SKM-1 (cell line): Measurements from ENCODE around the gene NBPF4.
"Not testable (repeated sequence)": the region's sequence is repeated elsewhere in the genome, so short reads cannot be mapped to it uniquely, and the experiment has no call there.

Experiments
- DNase-seq: peaks from one replicate; lab custom pipeline; 2025; ENCODE audit not compliant: unreplicated experiment; lab: John Stamatoyannopoulos, UW

Gene NBPF4, protein sequence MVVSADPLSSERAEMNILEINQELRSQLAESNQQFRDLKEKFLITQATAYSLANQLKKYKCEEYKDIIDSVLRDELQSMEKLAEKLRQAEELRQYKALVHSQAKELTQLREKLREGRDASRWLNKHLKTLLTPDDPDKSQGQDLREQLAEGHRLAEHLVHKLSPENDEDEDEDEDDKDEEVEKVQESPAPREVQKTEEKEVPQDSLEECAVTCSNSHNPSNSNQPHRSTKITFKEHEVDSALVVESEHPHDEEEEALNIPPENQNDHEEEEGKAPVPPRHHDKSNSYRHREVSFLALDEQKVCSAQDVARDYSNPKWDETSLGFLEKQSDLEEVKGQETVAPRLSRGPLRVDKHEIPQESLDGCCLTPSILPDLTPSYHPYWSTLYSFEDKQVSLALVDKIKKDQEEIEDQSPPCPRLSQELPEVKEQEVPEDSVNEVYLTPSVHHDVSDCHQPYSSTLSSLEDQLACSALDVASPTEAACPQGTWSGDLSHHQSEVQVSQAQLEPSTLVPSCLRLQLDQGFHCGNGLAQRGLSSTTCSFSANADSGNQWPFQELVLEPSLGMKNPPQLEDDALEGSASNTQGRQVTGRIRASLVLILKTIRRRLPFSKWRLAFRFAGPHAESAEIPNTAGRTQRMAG

DNA sequence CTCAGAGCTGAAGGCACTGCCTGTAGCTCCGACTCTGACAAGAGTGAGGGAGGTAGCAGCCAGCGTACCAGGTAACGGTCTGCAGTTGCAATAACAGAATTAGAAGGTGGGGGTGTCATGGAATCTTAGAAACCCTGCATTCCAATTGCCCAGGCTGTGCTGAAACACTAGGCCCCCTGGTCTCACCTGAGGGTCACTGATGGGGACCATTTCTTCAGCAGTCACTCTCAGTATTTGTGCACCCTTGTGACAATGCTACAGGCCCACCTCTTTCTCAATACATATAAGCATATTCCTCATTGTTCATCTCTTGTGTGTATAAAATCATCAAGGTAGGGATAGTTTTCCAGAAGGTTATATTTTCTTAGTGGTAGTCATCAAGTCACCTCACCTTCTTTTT, at the start of gene NBPF4:
NBPF4 (minus strand) TSS at position 101 of the 400 bp plus-strand sequence. CDS start 315 bp downstream, outside the sequence.
- not testable (repeated sequence) for DNase-seq

DNA sequence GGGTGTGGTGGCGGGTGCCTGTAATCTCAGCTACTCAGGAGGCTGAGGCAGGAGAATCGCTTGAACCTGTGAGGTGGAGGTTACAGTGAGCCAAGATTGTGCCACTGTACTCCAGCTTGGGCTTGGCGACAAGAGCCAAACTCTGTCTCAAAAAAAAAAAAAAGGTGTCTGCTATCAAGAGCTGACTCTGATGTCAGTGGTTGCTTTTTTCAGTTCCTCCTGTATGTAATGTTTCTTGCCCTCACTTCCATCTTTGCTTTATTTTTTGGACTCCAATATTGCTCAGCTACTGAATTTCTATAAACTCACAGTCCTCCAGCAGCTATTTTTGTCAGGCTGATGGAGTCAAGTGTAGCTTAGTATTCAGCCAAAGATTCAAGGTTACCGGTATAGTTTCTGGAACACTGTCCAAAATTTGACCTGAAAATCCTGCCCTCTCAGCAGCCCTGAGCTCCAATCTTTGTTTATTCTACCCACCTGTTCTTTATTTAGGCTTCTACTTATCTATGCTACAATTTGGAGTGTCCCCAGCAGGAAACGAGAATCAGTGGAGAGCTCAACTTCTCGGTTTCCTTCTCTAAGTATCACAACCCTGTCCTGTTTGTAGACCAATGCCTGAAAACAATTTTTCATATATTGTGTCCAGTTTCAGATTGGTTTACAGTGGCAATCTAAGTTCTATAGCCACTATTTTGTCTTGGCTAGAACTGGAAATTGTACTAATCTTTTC, 38.8 kb upstream of the NBPF4 start:
- not testable (repeated sequence) for DNase-seq

DNA sequence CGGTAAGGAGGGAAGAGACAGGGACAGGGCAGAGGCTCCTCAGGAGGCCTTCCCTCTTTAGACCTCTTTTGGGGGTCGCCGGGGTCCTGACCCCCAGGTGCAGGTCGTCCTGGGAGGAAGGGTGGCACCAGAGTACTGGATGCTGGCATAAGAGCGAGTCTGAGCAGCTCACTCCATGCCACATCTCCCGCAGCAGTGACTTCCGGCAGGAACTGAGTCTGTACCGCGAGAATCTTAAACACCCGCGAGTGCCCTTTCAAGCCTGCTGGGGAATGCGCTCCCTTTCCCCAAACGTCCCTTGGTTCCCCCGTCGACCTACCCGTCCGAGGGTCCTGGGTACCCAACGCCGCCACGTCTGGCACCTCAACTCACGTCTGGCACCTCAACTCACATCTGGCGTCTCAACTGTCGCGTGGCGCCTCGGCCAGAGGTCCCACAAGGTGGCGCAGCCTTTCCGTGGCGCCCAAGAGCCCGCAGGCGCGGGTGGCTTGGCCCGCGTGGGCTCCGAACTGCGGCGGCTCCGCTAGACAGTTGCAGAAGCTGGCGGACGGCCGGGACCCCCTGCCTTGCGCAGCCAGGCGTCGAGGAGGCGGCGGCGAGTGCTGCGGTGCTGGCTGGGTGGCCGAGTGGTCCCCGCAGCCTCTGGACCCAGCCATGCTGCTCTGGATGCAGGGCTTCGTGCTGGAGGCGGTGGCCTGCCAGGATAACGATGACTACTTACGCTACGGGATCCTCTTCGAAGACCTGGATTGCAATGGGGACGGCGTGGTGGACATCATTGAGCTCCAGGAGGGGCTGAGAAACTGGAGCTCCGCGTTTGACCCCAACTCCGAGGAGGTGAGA, 28.8 kb upstream of the NBPF4 start:
- not testable (repeated sequence) for DNase-seq

DNA sequence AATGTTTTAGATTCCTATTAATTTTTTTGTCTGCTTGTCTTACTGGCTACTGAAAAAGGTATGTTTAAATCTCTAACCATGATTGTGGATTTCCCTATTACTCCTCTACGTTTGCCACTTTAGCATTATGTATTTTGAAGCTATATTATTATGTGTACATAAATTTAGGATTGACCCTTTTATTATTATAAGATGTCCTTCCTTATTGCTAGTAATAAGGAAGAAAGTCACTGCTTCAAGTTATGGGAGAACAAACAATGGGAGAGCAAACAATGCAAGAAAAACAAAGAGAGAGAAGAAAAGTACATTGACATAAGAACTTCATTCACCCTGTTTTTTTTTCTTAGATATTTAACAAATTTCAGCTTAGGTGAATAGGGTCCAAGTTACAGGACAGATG, 23.2 kb upstream of the NBPF4 start:
- not testable (repeated sequence) for DNase-seq

DNA sequence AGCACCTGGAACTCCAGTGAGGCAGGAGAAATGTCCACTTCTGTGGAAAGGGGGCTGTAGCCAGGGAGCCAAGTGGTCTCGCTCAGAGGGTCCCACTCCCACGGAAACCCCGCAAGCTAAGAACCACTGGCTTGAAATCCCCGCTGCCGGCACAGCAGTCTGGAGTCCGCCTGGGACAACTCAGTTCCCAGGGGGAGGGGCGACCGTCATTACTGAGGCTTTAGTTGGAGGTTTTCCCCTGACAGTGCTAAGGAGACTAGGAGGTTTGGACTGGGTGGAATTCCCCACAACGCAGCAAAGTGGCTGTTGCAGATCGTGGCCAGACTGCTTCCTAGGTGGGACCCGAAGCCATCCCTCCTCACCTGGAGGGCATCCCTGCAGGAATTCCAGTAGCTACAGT, 18.1 kb upstream of the NBPF4 start:
- DNase-seq, result not testable (repeated sequence)

DNA sequence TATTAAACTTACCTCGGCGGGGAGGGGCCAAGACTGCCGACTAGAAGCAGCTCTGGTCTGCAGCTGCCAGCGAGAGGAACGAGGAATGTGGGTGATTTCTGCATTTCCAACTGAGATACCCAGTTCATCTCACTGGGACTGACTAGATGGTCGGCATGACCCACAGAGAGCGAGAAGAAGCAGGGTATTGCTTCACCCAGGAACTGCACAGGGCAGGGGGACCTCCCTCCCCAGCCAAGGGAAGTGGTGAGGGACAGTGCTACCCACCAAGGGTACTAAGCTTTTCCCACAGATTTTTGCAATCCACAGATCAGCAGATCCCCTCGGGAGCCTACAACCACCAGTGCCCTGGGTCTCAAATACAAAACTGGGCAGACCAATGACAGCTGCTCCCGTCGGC, 17.6 kb upstream of the NBPF4 start:
- not testable (repeated sequence) for DNase-seq

DNA sequence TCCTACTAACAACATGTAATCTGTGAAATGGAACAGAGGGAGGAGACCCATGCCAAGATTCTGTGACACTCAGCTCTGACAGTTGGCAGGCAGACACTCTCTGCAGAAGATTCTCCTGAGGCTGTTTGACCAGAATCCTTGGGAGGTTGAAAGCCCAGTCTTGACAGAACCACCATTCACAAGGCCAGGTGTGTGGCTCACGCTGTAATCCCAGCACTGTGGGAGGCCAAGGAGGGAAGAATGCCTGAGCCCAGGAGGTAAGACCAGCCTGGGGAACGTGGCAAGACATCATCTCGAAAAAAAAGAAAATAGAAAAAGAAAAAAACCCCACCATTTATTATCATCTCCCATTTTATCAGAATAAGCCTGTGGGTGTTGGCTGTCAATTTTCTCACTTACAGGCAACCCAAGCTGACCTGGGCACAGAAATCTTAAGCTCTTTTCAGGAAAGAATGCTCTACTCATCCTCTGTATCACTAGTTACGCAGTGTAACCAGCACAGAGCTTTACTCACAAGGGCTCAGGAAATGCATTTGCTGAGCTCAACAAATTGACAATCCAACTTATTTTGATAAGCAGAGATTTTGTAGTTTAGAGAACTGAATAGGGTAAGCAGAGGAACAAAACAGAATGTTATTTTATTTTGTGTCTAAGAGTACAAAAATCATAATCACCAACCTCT, 16.8 kb upstream of the NBPF4 start:
- DNase-seq, result not testable (repeated sequence)

DNA sequence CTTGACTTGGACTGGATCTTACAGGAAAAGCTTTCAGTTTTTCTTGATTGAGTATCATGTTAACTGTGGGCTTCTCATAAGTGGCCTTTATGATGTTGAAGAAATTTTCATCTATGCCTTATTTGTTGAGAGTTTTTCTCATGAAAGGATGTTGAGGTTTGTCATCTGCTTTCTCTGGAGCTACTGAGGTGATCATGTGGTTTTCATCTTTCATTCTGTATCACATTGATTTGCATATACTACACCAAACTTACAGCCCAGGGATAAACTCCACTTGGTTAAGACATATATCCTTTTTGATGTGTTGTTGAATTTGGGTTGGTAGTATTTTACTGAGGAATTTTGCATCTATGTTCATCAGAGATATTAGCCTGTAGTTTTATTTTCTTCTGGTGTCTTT, 11.6 kb upstream of the NBPF4 start:
- DNase-seq, result not testable (repeated sequence)

DNA sequence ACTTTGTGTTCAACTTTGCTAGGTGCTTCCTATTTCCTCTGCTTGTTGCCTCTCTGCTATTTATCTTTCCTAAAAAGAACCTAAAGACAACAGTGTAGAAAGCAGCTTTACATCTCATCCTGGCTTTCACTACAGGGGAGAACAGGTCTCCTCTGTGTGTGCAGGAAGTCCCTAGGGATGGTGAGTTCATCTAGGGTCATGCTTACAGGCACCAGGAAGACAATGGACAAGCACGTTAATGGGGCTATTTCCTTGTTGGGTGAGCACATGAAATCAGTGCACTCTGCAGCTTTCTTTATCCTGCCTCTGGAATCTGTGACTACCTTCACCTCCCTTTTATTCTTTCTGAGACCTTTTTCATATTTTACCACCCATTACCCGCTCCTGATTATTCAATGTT, 4.5 kb downstream of the NBPF4 start:
- DNase-seq, result not testable (repeated sequence)

DNA sequence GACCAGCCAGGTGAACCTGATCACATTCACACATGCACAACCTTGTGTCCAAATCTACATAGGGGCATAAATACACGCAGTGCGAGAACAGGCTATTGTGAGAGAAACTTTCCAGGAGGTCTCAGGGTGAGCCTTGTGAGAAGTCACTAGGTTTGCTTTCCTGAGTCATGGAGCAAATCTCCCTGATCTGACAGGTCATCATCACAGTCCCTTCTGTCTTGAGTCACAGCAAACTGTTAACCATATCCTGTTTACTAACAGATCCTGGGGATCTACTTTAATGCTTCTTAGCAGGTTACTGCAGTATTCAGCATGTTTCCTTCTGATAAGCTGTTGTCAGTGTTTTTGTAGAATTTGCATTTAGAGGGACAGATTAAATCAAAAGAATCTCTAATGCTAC, 8.6 kb downstream of the NBPF4 start:
- not testable (repeated sequence) for DNase-seq

DNA sequence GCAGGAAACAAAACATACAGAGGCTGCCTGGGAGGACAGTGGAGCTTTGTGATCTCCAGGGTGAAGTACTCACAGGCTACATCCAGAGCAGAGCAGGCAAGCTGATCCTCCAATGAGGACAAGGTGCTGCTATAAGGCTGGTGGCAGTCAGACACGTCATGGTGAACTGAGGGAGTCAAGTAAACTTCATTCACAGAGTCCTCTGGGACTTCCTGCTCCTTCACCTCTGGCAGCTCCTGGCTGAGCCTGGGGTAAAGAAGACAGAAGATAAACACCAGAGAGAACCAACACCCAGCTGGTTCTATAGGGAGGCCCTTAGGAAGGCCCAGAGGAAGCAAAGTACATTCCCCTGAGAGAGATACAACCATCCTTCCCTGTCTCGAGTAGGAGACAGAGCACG, 11.7 kb downstream of the NBPF4 start:
- DNase-seq, result not testable (repeated sequence)

DNA sequence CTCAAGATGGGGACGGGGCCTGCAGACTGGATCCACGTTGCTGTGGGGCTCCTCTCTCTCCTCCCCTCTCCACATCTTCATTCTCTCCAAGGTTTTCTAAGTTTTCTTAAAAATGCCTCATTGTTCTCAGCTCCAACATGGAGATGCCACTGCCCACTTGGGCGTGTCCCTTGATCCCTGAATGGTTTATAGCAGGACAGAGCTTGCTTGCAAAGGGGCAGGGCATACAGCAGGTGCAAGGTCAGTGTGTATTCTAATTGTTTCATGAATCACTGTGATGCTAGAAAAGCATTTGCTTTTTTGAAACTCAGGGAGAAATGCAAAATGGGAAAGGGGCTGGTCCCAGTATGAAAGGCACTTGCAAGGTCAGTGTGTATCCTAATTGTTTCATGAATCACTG, 13.9 kb downstream of the NBPF4 start:
- not testable (repeated sequence) for DNase-seq

DNA sequence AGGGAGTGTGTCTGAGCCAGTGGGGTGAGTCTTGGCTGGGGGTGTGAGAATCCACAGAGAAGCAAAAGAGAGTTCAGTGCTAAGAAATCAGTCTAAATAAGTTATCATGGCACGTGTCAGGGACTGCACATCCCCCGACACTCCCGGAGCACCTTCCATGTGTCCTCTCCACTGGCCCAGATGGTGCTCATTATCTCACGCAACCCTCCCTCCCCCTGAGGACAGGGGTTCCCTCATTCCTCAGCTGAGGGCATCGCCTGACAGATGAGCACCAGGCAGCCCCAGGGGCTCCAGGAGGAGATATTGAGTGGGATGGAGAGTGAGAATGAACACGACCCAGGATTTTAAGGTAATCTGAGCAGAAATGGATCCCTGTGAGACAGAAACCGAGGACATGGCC, 16.1 kb downstream of the NBPF4 start:
- not testable (repeated sequence) for DNase-seq

DNA sequence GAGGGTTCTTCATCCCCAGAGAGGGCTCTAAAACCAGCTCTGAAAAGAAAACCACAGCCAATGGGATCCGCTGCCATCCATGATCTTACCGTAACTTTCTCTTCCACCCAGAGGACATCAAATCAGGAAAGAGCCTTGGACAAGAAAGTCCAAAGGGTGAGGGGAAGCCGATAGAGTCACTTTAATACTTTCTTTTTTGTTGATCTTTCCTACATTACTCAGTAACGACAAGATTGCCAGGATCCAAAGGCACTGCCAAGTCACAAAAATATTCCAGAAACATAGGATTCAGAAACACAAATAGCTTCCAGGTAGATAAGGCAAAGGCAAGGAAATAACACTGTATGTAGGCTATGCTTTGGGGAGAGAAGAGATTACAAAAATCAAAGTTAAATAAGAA, 17.0 kb downstream of the NBPF4 start:
- not testable (repeated sequence) for DNase-seq

DNA sequence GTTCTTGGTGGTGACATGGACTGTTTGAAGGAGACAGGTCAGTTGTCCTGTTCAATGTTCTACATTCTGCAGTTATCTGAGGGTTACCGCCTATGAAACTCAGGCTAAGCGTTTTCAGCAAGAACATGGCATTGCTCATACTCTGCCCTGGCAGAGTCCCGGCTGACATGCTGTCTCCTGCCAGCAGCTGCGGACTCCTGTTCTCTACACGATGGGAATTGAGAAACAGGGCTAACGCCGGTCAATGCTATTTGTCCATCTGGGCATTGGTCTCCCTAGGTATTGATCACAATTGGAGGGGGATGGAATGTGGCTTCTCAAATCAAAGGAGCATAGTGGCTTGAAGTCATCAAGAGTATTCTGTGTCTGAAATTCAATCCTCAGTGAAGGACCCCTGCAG, 20.6 kb downstream of the NBPF4 start:
- not testable (repeated sequence) for DNase-seq

DNA sequence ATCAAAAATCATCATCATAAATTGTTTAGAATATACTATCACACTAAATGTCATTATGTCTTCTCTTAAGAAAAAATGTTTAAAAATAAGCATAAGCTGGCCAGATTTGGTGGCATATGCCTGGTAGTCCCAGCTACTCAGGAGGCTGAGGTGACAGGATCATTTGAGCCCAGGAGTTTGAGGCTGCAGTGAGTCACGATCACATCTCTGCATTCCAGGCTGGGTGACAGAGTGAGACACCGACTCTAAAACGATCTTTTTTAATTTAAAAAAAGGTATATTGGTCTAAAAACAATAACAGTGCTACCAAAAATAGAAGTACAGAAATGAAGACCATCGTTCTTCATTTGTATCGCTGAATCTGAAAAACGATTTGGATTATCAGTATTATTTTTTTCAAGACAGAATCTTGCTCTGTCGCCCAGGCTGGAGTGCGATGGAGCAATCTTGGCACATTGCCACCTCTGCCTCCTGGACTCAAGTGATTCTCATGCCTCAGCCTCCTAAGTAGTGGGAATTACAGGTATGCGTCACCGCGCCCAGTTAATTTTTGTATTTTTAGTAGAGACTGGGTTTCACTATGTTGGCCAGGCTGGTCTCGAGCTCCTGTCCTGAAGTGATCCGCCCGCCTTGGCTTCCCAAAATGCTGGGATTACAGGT, 26.2 kb downstream of the NBPF4 start:
- DNase-seq, result not testable (repeated sequence)

DNA sequence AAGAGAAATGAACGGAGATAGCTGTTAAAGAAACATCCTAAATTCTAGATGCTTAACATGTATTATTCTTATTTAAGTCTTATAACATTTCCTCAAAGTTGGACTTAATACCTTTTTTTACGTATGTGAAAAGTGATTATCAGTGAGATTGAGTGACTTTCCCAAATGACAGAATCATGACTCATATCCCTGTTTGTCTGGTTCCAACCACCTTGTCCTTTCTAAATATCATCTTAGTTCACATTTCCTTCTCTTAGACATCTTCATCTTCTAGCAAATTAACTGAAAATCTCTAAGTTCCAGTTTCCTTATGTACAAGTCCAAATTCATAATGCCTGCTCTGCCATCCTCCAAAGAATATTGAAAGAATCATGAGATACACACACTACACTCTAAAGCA, 26.9 kb downstream of the NBPF4 start:
- DNase-seq, result not testable (repeated sequence)

DNA sequence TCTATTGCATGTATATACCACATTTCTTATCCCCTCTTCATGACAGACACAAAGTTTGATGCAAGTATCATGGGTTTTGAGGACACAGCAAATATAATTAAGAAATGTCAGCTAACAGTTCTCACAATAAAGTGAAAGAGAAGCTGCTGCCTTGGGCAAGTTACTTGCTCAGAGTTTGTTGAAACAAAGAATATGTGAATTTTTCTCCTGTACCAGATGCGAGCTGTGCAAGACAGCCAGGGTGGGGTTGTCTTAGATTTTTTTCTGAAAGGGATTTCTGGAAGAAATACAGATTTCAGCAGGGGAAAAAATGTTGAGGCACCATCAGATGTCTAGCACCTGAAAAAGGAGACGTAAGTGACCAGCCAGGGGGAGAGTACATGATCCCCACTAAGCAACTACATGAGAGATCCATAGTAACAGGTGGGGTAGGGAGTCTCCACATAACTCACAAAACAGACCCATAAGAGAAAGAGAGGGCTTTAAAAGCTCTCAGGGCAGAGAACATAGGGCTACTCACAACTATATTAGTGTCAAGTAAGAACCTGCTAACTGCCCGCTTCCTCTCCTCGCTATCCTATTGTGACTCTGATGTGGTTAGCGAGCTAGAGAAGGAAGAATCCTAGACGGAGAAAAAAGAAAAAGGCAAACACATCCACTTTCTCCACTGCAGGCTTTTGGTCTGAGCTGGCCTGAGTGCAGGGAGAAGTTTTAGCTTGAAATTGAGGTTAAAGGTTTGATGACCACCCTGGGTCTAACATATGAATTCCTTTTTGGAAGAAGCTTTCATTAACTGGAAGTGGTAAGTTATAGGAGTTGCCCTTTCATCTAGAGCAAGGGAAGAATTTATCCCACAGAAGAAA, 27.6 kb downstream of the NBPF4 start:
- not testable (repeated sequence) for DNase-seq
